PC-3 (cell line): ENCODE data around the gene TMEM117.

ENCODE experiments used
- CTCF ChIP-seq: fragments of 300-600 bp; sonication (generic); conservative IDR thresholded peaks from 2 replicates; pipeline ENCODE4 v1.5.1; 2017; ENCODE audit warnings: antibody characterized with exemption, low read depth, mild to moderate bottlenecking, low read length
- EZH2 ChIP-seq: fragments of 300-600 bp; sonication (generic); IDR thresholded peaks from one replicate; pipeline ENCODE4 v1.6.1; 2017; ENCODE audit warnings: antibody characterized with exemption, mild to moderate bottlenecking, low read length; ENCODE audit not compliant: unreplicated experiment
- EZH2phosphoT487 ChIP-seq: fragments of 300-600 bp; sonication (generic); IDR thresholded peaks from 2 replicates; pipeline ENCODE4 v1.6.1; 2018; ENCODE audit warnings: mild to moderate bottlenecking, antibody characterized with exemption, low read length, borderline replicate concordance

GRCh38 chr12:44380861-44381260 is 545.0 kb downstream of the TMEM117 start:
- TF ChIP-seq EZH2, result no peak
- TF ChIP-seq CTCF, result no peak
- TF ChIP-seq EZH2phosphoT487, result no peak
